Loucy (cell line): ENCODE data around the gene SLC34A3.

Source experiments
- H2AFZ ChIP-seq: fragments of 200-600 bp; sonication (generic); 2 replicates; pipeline ENCODE4 v1.6.0; 2016; ENCODE audit warnings: antibody characterized with exemption, mild to moderate bottlenecking, low read length, moderate library complexity
- H3F3A ChIP-seq: fragments of 200-600 bp; 2 replicates; pipeline ENCODE4 v1.6.0; 2016; ENCODE audit warnings: antibody characterized with exemption, low read depth, mild to moderate bottlenecking
- H3K27me3 ChIP-seq: fragments of 200-600 bp; sonication (generic); 2 replicates; pipeline ENCODE4 v1.6.1; 2014; ENCODE audit warnings: low read length, mild to moderate bottlenecking; ENCODE audit not compliant: insufficient read depth, poor library complexity, severe bottlenecking
- H3K36me3 ChIP-seq: fragments of 200-600 bp; sonication (generic); 2 replicates; pipeline ENCODE4 v1.6.1; 2016; ENCODE audit warnings: low read length; ENCODE audit not compliant: insufficient read depth
- H3K4me1 ChIP-seq: fragments of 200-600 bp; sonication (generic); 2 replicates; pipeline ENCODE4 v1.5.1; 2014; ENCODE audit warnings: low read length, mild to moderate bottlenecking; ENCODE audit not compliant: insufficient read depth, poor library complexity, severe bottlenecking
- H3K4me2 ChIP-seq: fragments of 200-600 bp; sonication (generic); 2 replicates; pipeline ENCODE4 v1.6.0; 2014; ENCODE audit warnings: antibody characterized with exemption, low read length, low read depth, mild to moderate bottlenecking; ENCODE audit not compliant: poor library complexity, severe bottlenecking
- H3K4me3 ChIP-seq: fragments of 200-600 bp; sonication (generic); 2 replicates; pipeline ENCODE4 v1.5.1; 2014; ENCODE audit warnings: low read length, mild to moderate bottlenecking, mixed read lengths; ENCODE audit not compliant: poor library complexity, severe bottlenecking
- H3K79me2 ChIP-seq: fragments of 200-600 bp; sonication (generic); 2 replicates; pipeline ENCODE4 v1.6.1; 2014; ENCODE audit warnings: low read length; ENCODE audit not compliant: insufficient read depth
- H3K9ac ChIP-seq: fragments of 200-600 bp; sonication (generic); 2 replicates; pipeline ENCODE4 v1.6.0; 2014; ENCODE audit warnings: mild to moderate bottlenecking, low read depth, low read length, moderate library complexity; ENCODE audit not compliant: poor library complexity, severe bottlenecking
- H3K9me2 ChIP-seq: fragments of 200-600 bp; sonication (generic); replicated peaks from 2 replicates; pipeline ENCODE4 v1.6.1; 2016; ENCODE audit warnings: low read depth, low read length, mixed read lengths
- H3K9me3 ChIP-seq: fragments of 200-600 bp; sonication (generic); 2 replicates; pipeline ENCODE4 v1.6.1; 2014; ENCODE audit warnings: mild to moderate bottlenecking, antibody characterized with exemption, low read length, low read depth; ENCODE audit not compliant: insufficient read depth
- H4K20me1 ChIP-seq: fragments of 200-600 bp; sonication (generic); 2 replicates; pipeline ENCODE4 v1.6.0; 2014; ENCODE audit warnings: antibody characterized with exemption, low read length, mild to moderate bottlenecking; ENCODE audit not compliant: insufficient read depth, poor library complexity, severe bottlenecking
- CTCF ChIP-seq: fragments of 200-600 bp; sonication (generic); conservative IDR thresholded peaks from 2 replicates; pipeline ENCODE4 v1.5.1; 2014; ENCODE audit warnings: mild to moderate bottlenecking, antibody characterized with exemption, low read length
- EZH2phosphoT487 ChIP-seq: fragments of 200-600 bp; IDR thresholded peaks from 2 replicates; pipeline ENCODE4 v1.6.1; 2018; ENCODE audit warnings: antibody characterized with exemption, mild to moderate bottlenecking, moderate library complexity, borderline replicate concordance

SLC34A3 gene

GRCh38 chr9:137191245-137191644 lies 39.5 kb upstream of the SLC34A3 start:
- no peak overlapping the region for H3K9ac ChIP-seq
- H3K36me3 ChIP-seq: peaks cover 7% of the 10 kb centered on the region; the same call in 1 of the 2 replicates
- no peaks in the 10 kb centered on the region for H3K27me3 ChIP-seq
- H3F3A ChIP-seq: peaks cover 8% of the 10 kb centered on the region; the same call in 1 of the 2 replicates
- H3K4me2 ChIP-seq: no peak overlapping the region
- no peak overlapping the region for H2AFZ ChIP-seq
- TF ChIP-seq CTCF (no peak), EZH2phosphoT487 (no peak)
- H3K79me2 ChIP-seq: peaks cover 49% of the 10 kb centered on the region
- H3K9me2 ChIP-seq: no peaks in the 10 kb centered on the region
- H3K4me3 ChIP-seq: no peak overlapping the region
- no peaks in the 10 kb centered on the region for H3K9me3 ChIP-seq
- peaks cover 26% of the 10 kb centered on the region for H4K20me1 ChIP-seq
- peaks cover 20% of the 10 kb centered on the region for H3K4me1 ChIP-seq

- H3F3A ChIP-seq: peaks cover 8% of the 10 kb centered on the region; the same call in 1 of the 2 replicates
- no peak overlapping the region for H3K4me2 ChIP-seq
- no peak for TF ChIP-seq EZH2phosphoT487
- TF ChIP-seq CTCF: no peak
- peaks cover 7% of the 10 kb centered on the region; the same call in 1 of the 2 replicates for H3K36me3 ChIP-seq
- H3K79me2 ChIP-seq: peaks cover 43% of the 10 kb centered on the region
- H3K9me2 ChIP-seq: no peaks in the 10 kb centered on the region
- no peaks in the 10 kb centered on the region for H3K27me3 ChIP-seq
- no peak overlapping the region for H3K4me3 ChIP-seq
- H2AFZ ChIP-seq: no peak overlapping the region
- H3K9me3 ChIP-seq: no peaks in the 10 kb centered on the region
- peaks cover 26% of the 10 kb centered on the region for H4K20me1 ChIP-seq
- peaks cover 18% of the 10 kb centered on the region for H3K4me1 ChIP-seq
- H3K9ac ChIP-seq: no peak overlapping the region
Measured at GRCh38 chr9:137191691-137192447, 38.8 kb upstream of the SLC34A3 start.

GRCh38 chr9:137192448-137192780 lies 38.3 kb upstream of the SLC34A3 start:
- H3K79me2 ChIP-seq: peaks cover 40% of the 10 kb centered on the region
- H3K27me3 ChIP-seq: no peaks in the 10 kb centered on the region

More at GRCh38 chr9:137192448-137192780, 38.3 kb upstream of the SLC34A3 start:
- no peak overlapping the region for H3K4me2 ChIP-seq
- no peak overlapping the region for H3K4me3 ChIP-seq
- H4K20me1 ChIP-seq: peaks cover 24% of the 10 kb centered on the region
- no peaks in the 10 kb centered on the region for H3K9me2 ChIP-seq
- TF ChIP-seq EZH2phosphoT487 (no peak), CTCF (no peak)
- no peak overlapping the region for H3K9ac ChIP-seq
- H3F3A ChIP-seq: peaks cover 8% of the 10 kb centered on the region; the same call in 1 of the 2 replicates
- no peaks in the 10 kb centered on the region for H3K9me3 ChIP-seq
- peaks cover 7% of the 10 kb centered on the region; the same call in 1 of the 2 replicates for H3K36me3 ChIP-seq
- peaks cover 13% of the 10 kb centered on the region for H3K4me1 ChIP-seq
- H2AFZ ChIP-seq: no peak overlapping the region
